Stimulated activated CD4-positive, alpha-beta T cell treated with anti-CD3 and anti-CD28 coated beads, TNF-alpha, amount 100 ng/mL, for 1 hour (primary cell): ENCODE data around the gene CLPSL2.
A peak's percentile ranks its signal among the peaks of the same experiment; 100 is the strongest.

ENCODE experiments used
- DNase-seq, 3 donors: peaks; one replicate each; pipeline ENCODE4 v3.0.0-alpha.2; 2020; ENCODE audit warnings: low read depth in 3 of 3, low spot score in 1 of 3

Gene CLPSL2

GRCh38 chr6:35786810-35787209, 10.4 kb downstream of the CLPSL2 start:
- no peak for DNase-seq

GRCh38 chr6:35787266-35788218, 11.1 kb downstream of the CLPSL2 start:
- no peak for DNase-seq

GRCh38 chr6:35788423-35788982, 12.1 kb downstream of the CLPSL2 start:
- DNase-seq: no peak

DNA sequence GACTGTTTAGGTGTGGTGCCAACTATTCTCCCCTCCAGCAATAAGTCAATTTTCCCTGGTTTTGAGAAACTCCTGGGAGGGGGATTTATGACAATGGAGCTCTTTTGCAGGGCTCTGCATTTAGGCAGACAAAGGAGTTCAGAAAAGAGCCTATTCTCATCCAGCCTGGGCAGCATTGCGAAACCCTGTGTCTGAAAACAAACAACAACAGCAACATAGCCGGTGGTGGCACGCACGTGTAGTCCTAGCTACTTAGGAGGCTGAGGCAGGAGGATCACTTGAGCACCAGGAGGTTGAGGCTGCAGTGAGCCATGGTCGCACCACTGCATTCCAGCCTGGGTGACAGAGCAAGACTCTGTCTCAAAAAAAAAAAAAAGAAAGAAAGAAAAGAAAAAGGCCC, 14.3 kb downstream of the CLPSL2 start:
- DNase-seq: no peak

DNA sequence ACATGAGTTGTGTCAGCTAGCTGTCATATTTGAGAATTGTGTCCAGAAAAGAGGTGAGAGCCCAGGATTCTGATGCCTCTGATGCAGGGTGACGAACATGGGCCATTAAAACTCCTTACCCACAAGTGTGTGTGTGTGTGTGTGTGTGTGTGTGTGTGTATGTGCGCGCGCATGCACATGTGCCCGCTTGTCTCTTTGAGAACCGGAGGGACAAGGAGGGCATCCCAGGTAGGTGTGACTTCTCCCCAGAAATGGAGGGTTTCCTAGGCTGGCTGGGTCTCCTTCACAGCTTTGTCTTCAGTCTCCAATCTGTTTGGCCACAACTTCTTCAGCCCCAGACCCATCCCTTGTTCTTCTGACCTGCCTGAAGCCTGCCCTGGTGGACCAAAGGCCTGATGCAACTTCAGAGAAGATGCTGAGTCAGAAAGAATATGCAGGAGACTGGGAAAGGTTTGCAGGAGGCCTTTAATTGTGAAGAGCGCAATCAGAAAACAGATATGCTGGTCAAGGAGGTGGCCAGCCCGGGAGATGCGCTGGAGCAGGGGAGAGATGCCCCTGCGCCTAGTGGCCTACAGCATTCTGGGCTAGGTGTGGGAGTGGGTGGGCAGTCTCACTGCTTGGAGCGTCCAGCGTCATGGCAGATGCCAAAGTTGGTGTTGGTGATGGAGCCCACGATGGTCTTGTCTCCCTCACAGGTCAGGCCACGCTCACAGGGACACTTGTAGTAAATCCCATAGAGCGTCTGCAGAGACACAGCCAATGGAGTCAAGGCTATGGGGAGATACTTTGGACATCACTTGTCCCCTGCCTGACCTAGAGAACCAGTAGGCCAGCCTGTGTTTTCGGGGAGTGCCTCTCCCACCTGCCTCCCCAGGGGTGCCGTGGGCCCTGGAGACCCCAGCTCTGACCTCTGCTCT, 18.4 kb downstream of the CLPSL2 start:
- DNase-seq: no peak

- DNase-seq: no peak
Measured at GRCh38 chr6:35795453-35796071, 19.2 kb downstream of the CLPSL2 start.

DNA sequence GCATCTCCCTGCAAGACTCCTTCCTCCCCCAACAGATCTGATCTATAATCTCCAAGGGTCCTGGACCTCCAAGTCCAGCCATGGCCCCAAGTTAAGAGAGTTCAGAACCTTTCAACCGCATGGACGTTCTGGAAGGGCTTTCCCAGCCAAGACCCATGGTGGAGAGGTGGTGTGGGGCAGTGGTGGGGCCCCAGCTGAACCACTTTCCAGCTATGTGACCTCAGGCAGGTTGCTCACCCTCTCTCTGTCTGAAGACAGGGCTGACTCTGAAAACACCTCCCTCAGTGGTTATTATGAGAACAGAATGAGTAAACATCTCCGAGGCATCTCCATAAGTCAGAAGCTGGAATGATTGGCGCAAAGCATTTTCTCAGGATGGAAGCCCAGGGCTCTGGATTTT, 19.8 kb downstream of the CLPSL2 start:
- no peak for DNase-seq

DNA sequence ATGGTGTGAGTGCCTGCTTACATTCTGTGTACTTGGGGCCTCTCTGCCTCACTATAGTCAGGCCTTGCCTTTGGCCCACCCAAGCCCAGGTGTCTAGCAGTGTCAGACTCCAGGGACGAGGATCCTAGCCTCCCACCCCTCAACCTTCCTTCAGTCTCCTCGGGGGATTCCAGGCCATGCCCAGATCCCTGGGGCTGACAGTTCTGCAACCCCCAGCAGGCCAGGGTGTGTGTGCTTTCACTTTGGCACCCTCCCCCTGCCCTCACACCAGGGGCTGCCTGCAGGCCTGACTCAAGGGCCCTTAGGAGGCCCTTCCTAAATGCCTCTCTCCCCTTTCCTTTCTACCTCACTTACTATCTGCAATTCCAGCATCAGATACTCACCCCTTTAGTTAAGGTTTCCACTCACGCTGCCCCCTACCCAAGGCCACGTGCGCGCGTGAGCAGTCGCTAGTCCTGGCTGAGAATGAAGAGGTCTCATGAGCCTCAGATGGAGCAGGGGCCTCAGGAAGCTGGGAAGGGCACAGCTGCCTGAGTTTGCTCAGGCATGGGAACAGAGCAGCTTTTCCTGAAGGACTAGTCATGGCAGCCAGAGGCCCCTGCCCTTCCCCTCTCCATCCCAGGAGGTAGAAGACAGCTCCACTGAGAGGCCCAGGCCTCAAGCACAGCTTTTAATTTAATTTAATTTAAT, 21.6 kb downstream of the CLPSL2 start:
- DNase-seq: no peak

DNA sequence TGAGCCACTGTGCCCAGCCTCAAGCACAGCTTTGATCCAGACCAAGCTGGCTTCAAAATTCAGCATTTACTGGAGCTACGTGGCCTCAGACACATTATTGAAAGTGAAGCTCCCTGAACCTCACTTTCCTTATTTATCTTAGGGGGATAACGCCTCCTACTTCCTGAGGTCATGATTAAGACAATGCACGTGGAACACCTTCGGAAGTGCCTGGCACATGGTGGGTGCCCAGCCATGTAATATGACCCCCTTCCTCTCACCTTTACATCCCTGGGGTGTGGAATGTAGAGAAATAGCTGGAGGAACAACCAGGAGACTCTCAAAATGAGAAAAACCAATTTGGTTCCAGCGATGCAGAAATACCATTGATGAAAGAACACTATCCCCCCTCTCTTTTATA, 22.3 kb downstream of the CLPSL2 start:
- DNase-seq: no peak

- DNase-seq: no peak
Measured at GRCh38 chr6:35801148-35801547, 24.8 kb downstream of the CLPSL2 start.

GRCh38 chr6:35804996-35805736, 28.8 kb downstream of the CLPSL2 start, which contains the start of gene LHFPL5:
Gene LHFPL5 (plus strand): TSS chr6:35805352. CDS start chr6:35805671, 319 bp downstream.
- DNase-seq: peak in 1 of 3 donors; percentile 34

DNA sequence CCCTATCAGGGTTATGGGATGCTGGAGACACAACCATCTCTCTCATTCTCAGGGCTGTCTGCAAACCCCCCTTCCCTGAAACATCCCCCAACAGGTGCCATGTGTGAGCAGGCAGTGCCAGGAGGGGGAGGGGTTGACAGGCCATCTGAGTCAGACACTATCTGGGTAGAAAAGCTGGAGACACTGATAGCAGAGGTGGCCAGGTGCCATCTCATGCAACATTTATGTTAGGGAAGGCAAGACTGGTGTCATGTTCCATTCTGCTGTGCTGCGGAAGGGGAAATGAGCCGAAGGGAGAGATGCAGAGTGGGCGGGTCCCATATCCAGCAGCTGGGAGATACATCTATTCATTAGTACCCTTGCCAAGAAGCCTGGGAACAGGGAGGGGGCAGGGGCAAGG, 32.3 kb downstream of the CLPSL2 start:
- DNase-seq: no peak

DNA sequence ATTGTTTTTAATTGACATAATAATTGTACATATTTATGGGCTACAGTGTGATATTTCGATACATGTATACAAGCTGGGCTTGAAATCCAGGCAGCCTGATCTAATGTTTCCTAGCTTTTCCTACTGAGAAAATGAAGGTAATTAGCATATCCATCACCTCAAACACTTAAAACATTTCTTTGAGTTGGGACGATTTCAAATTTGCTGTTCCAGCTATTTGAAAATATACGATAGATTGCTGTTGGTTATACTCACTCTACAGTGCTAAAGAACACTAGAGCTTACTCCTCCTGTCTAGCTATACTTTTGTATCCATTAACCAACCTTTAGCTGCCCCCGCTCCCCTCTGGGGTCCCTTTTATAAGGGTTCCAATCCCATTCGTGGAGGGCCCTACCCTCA, 33.4 kb downstream of the CLPSL2 start:
- DNase-seq: no peak

- no peak for DNase-seq
Measured at GRCh38 chr6:35810971-35811698, 34.7 kb downstream of the CLPSL2 start.

DNA sequence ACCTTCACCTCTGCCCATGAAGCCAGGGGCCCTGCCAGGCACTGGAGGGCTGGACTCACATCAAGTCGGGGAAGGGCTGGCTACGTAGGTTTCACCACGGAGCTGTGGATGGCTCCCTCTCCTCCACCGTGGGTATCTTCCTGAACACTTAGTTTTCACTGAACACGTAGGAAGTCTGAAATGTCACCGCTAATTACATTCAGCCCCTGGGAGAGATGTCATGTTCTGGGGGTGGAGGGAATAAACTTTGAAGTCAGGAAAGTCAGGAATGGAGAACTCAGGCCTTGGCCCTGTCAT, 35.2 kb downstream of the CLPSL2 start:
- no peak for DNase-seq

GRCh38 chr6:35817515-35817914, 41.1 kb downstream of the CLPSL2 start:
- no peak for DNase-seq

GRCh38 chr6:35823601-35824000, 47.2 kb downstream of the CLPSL2 start:
- no peak for DNase-seq

DNA sequence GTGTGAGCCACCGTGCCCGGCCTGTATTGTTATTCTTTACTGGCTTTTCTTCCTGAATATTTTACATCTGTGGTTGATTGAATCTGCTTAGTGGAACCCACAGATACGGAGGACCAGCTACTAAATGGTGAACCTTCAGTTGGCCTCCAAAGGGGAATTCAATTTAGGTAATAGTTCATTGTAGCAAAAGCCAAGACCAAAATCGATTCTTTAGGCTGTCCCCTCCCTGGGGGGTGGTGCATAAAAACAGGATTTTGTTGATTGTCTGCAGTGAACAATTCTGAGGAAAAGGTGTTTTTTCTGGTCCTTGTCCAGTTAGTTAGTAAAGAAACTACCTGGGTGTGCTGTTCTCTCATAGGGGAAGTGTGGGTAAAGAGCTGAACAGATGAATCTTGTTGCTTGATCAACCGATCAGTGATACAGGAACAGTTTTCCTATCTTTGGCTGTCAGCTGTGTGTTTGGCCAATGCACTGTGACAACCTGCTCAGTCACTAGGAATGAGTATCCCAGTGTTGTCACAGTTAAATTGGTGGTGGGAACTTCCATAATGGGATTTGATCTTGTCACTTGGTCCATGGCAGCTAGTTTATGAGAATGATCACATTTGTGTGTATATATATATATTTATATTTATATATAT, 48.3 kb downstream of the CLPSL2 start:
- DNase-seq: no peak
